Suprapubic skin (tissue), 4 donors: ENCODE measurements around the gene TEAD1. TPM values are rescaled to one million over a fixed set of nuclear protein-coding genes. Genes with fewer than 3 reads are reported as not detected.

Experiments
- DNase-seq, 2 donors: peaks; one replicate each; pipeline ENCODE4 v3.0.0-alpha.2; 2019; ENCODE audit warnings: low spot score in 2 of 2
- H3K27ac ChIP-seq: fragments of 200-600 bp; sonication (generic); one replicate; pipeline ENCODE4 v1.5.1; 2019
- H3K27me3 ChIP-seq: fragments of 200-600 bp; sonication (generic); one replicate; pipeline ENCODE4 v1.5.1; 2019
- H3K36me3 ChIP-seq: fragments of 200-600 bp; sonication (generic); one replicate; pipeline ENCODE4 v1.5.1; 2019
- H3K4me1 ChIP-seq: fragments of 200-600 bp; sonication (generic); one replicate; pipeline ENCODE4 v1.5.1; 2019
- H3K4me3 ChIP-seq: fragments of 200-600 bp; sonication (generic); one replicate; pipeline ENCODE4 v1.5.1; 2019; ENCODE audit warnings: mild to moderate bottlenecking
- H3K9me3 ChIP-seq: fragments of 200-600 bp; sonication (generic); one replicate; pipeline ENCODE4 v1.5.1; 2019
- CTCF ChIP-seq, 2 donors: fragments of 200-600 bp in 1 of 2; fragments of 450-650 bp in 1 of 2; sonication (generic) in 1 of 2; IDR thresholded peaks; one replicate each; pipeline ENCODE4 v1.5.1; 2016 to 2019; ENCODE audit warnings: antibody characterized with exemption in 2 of 2, mild to moderate bottlenecking in 1 of 2, moderate library complexity in 1 of 2
- EP300 ChIP-seq: sonication (generic); formaldehyde crosslinking; IDR thresholded peaks from one replicate; pipeline ENCODE4 v1.6.1; 2017; ENCODE audit warnings: antibody characterized with exemption
- POLR2A ChIP-seq, 2 donors: fragments of 450-650 bp; IDR thresholded peaks; one replicate each; pipeline ENCODE4 v1.6.1; 2017; ENCODE audit warnings: antibody characterized with exemption in 2 of 2, mild to moderate bottlenecking in 2 of 2, moderate library complexity in 2 of 2
- POLR2AphosphoS5 ChIP-seq, 3 donors: sonication (generic); formaldehyde crosslinking; IDR thresholded peaks; one replicate each; pipeline ENCODE4 v1.6.1; 2017; ENCODE audit warnings: antibody characterized with exemption in 3 of 3
- WGBS: methylation state at CpG from one replicate; pipeline ENCODE4 v1.1.5; 2018; 5-methylcytosine and 5-hydroxymethylcytosine counted together
- total RNA-seq, 4 donors: library from RNA; depleted of rRNA; stranded (reverse); fragments of >200 nt; gene quantifications; one replicate each; pipeline ENCODE4 v1.1.0, GENCODE V29; 2016

The TEAD1 gene
- total RNA-seq, 4 donors from 2014 or later, result 60.3 to 84.8 (median 72.4) TPM

- TF ChIP-seq POLR2AphosphoS5 (IDR thresholded peaks at IDR 0.05) (no peak), POLR2A (IDR thresholded peaks at IDR 0.05) (no peak), CTCF (IDR thresholded peaks at IDR 0.05) (no peak), EP300 (no peak)
- Histone ChIP-seq H3K36me3 (no peaks in the 10 kb centered on the region), H3K4me3 (no peak overlapping the region), H3K4me1 (peaks cover 52% of the 10 kb centered on the region), H3K9me3 (no peaks in the 10 kb centered on the region), H3K27ac (no peak overlapping the region), H3K27me3 (no peaks in the 10 kb centered on the region)
- DNase-seq, result no peak
- WGBS, result 79% methylated on average over 8 of the region's 8 CpGs
These were observed 8.1 kb downstream of the TEAD1 start for GRCh38 chr11:12682288-12682687.

DNA sequence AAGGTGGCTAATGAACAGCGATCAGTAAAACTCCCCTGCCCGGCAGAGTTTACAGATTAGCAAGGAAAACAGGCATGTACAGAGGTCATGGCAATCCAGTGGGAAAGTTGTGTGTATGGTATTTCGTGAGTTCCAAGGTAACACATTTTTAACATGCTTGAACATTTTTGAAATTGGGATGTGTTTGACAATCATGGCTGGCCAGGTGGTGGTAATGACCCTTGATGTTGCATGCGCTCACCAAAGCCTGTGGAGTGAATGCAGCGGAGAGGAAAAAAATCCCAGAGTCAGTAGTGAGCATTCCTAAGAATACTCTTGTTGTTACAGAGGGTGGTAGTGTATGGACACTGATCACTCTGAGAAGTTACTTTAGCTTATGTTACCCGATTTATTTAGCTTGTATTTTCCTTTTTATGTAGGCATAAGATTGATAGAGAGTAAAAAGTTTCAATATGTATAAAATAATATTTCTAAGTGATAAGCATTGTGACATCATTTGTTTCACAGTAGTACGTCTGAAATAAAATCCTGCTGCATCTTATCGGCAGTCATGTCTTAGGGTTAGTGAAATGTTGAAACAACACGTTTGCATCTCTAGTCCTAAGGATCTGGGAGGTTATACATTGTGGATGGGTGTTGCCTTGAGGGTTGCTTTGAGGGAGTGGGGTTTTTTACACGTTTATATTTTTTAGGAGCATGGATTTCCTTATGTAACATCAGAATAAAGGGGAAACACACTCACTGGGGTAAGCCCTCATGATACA is 8.7 kb downstream of the TEAD1 start:
- Histone ChIP-seq H3K4me3 (no peak overlapping the region), H3K27ac (no peak overlapping the region), H3K27me3 (no peaks in the 10 kb centered on the region), H3K36me3 (no peaks in the 10 kb centered on the region), H3K4me1 (peaks cover 52% of the 10 kb centered on the region), H3K9me3 (no peaks in the 10 kb centered on the region)
- TF ChIP-seq CTCF (IDR thresholded peaks at IDR 0.05) (no peak), POLR2AphosphoS5 (IDR thresholded peaks at IDR 0.05) (no peak), EP300 (no peak), POLR2A (IDR thresholded peaks at IDR 0.05) (no peak)
- DNase-seq, result no peak
- WGBS, result 84% methylated on average over 10 of the region's 10 CpGs

- no peak for TF ChIP-seq POLR2A (IDR thresholded peaks at IDR 0.05)
- H3K4me1 ChIP-seq, result peaks cover 51% of the 10 kb centered on the region
- DNase-seq, result no peak
- no peaks in the 10 kb centered on the region for H3K9me3 ChIP-seq
- WGBS, result 87% methylated on average over 5 of the region's 5 CpGs
- no peak overlapping the region for H3K4me3 ChIP-seq
- no peaks in the 10 kb centered on the region for H3K36me3 ChIP-seq
- no peaks in the 10 kb centered on the region for H3K27me3 ChIP-seq
- H3K27ac ChIP-seq, result no peak overlapping the region
These were observed 9.7 kb downstream of the TEAD1 start for GRCh38 chr11:12683874-12684273.

- H3K4me1 ChIP-seq, result peaks cover 51% of the 10 kb centered on the region
- no peak for TF ChIP-seq CTCF (IDR thresholded peaks at IDR 0.05)
- TF ChIP-seq POLR2AphosphoS5 (IDR thresholded peaks at IDR 0.05), result no peak
- TF ChIP-seq EP300, result no peak
- TF ChIP-seq POLR2A (IDR thresholded peaks at IDR 0.05), result no peak
- WGBS, result 67% methylated on average over 4 of the region's 4 CpGs
These were observed 10.1 kb downstream of the TEAD1 start for GRCh38 chr11:12684315-12684714.

DNA sequence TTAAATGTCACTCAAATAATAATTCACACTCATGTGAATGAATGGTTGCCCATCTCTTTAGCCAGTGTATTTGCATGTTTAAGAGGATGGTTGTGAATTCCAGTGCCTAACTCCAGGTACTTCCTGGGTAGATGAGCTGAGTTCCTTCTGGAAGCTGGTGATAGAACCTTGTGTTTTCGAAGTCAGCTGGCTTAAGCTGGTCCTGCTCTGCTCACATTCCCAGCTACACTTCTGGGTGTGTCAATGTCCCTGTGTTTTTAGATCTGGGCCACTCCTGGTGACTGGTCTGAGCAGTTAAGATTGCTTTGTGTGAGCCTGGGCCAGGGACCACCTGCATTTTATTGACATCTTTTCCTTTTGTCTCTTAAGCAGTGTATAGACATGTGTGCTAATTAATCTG is 10.6 kb downstream of the TEAD1 start:
- Histone ChIP-seq H3K4me3 (no peak overlapping the region), H3K9me3 (no peaks in the 10 kb centered on the region), H3K27ac (peak overlapping the region; percentile 19), H3K4me1 (peaks cover 49% of the 10 kb centered on the region), H3K27me3 (no peaks in the 10 kb centered on the region), H3K36me3 (no peaks in the 10 kb centered on the region)
- TF ChIP-seq CTCF (IDR thresholded peaks at IDR 0.05) (no peak), POLR2AphosphoS5 (IDR thresholded peaks at IDR 0.05) (no peak), POLR2A (IDR thresholded peaks at IDR 0.05) (no peak), EP300 (no peak)
- no peak for DNase-seq
- 73% methylated on average over 1 of the region's 1 CpG for WGBS

More at GRCh38 chr11:12684315-12684714, 10.1 kb downstream of the TEAD1 start:
- Histone ChIP-seq H3K9me3 (no peaks in the 10 kb centered on the region), H3K36me3 (no peaks in the 10 kb centered on the region), H3K27me3 (no peaks in the 10 kb centered on the region), H3K27ac (peak overlapping the region; percentile 19), H3K4me3 (no peak overlapping the region)
- DNase-seq, result no peak
